GM12878 (cell line): ENCODE results near the gene ROBO4. TPM values are rescaled to one million over a fixed set of nuclear protein-coding genes. Genes with fewer than 3 reads are reported as not detected.
A peak's percentile ranks its signal among the peaks of the same experiment; 100 is the strongest.

Experiments
- ATAC-seq: fragments of 200-7000 bp; cut with Tn5 transposase; 3 replicates; pipeline ENCODE4 v1.9.1; 2020; ENCODE audit warnings: mild to moderate bottlenecking, moderate library complexity
- BruUV-seq: library from RNA; stranded (reverse); fragments of 400-500 nt; replicated peaks from 2 replicates; lab custom pipeline; 2021; lab: Mats Ljungman, UMichigan
- CTCF ChIA-PET: fragments of 300-600 bp; sonication (Branson Sonifier 250); formaldehyde crosslinking; extraction: SDS; loops from one replicate; lab custom pipeline; 2021; ENCODE audit warnings: inconsistent platforms; lab: Yijun Ruan, JAX
- POLR2A ChIA-PET: fragments of 350-600 bp; formaldehyde crosslinking; extraction: SDS; loops from one replicate; lab custom pipeline; 2021; ENCODE audit warnings: inconsistent platforms; lab: Charles Lee
- RAD21 ChIA-PET: fragments of 300-600 bp; sonication (Branson Sonifier 250); formaldehyde crosslinking; loops from one replicate; lab custom pipeline; 2023; ENCODE audit warnings: antibody characterized with exemption; ENCODE audit not compliant: unreplicated experiment; lab: Charles Lee
- SMC1A ChIA-PET: fragments of 300-600 bp; sonication (Branson Sonifier 250); formaldehyde crosslinking; loops from one replicate; lab custom pipeline; 2023; ENCODE audit not compliant: unreplicated experiment, uncharacterized antibody; lab: Charles Lee
- DNase-seq: peaks from one replicate; pipeline ENCODE4 v3.0.0-alpha.2; 2011; ENCODE audit warnings: low read depth, low spot score
- FAIRE-seq: peaks from 3 replicates; lab custom pipeline; 2011; peaks lifted over from hg19 to GRCh38; lab: Jason Lieb, UNC
- H2AFZ ChIP-seq: 2 replicates; pipeline ENCODE4 v1.6.0; 2011; ENCODE audit warnings: low read depth, low read length, control low read depth; ENCODE audit not compliant: control insufficient read depth
- H3K27ac ChIP-seq: 2 replicates; pipeline ENCODE4 v1.5.1; 2011; ENCODE audit warnings: control low read depth; ENCODE audit not compliant: control insufficient read depth, insufficient read depth
- H3K27me3 ChIP-seq, 2 experiments: replicated peaks in 1 of 2; 2 replicates each; pipeline versions ENCODE4 v1.6.0 to v1.6.1; 2011; ENCODE audit warnings: low read length in 1 of 2; ENCODE audit not compliant: control insufficient read depth in 2 of 2, insufficient read depth in 2 of 2
- H3K36me3 ChIP-seq, 2 experiments: 2 replicates each; pipeline ENCODE4 v1.5.1; 2011; ENCODE audit warnings: low read length in 1 of 2; ENCODE audit not compliant: control insufficient read depth in 2 of 2, insufficient read depth in 2 of 2
- H3K4me1 ChIP-seq: 2 replicates; pipeline ENCODE4 v1.6.1; 2011; ENCODE audit warnings: mild to moderate bottlenecking, low read length, moderate library complexity, mixed read lengths; ENCODE audit not compliant: control insufficient read depth, insufficient read depth
- H3K4me2 ChIP-seq: 2 replicates; pipeline ENCODE4 v1.6.0; 2011; ENCODE audit warnings: control low read depth; ENCODE audit not compliant: control insufficient read depth, insufficient read depth
- H3K4me3 ChIP-seq: fragments of 200-600 bp; sonication (generic); 2 replicates; pipeline ENCODE4 v1.5.1; 2016
- H3K79me2 ChIP-seq: 2 replicates; pipeline ENCODE4 v1.6.0; 2011; ENCODE audit warnings: low read length; ENCODE audit not compliant: control insufficient read depth, insufficient read depth
- H3K9ac ChIP-seq: 2 replicates; pipeline ENCODE4 v1.8.0; 2011; ENCODE audit warnings: low read length, control low read depth, mixed read lengths; ENCODE audit not compliant: control insufficient read depth, insufficient read depth
- H3K9me3 ChIP-seq: replicated peaks from 3 replicates; pipeline ENCODE4 v1.5.1; 2011; ENCODE audit warnings: mild to moderate bottlenecking, low read length; ENCODE audit not compliant: control insufficient read depth, insufficient read depth
- H4K20me1 ChIP-seq: 2 replicates; pipeline ENCODE4 v1.6.0; 2011; ENCODE audit not compliant: control insufficient read depth, insufficient read depth
- BRCA1 ChIP-seq: IDR thresholded peaks from 2 replicates; pipeline ENCODE4 v1.6.1; 2011; ENCODE audit warnings: low read depth, low read length, improper control_type of control experiment
- CTCF ChIP-seq, 3 experiments: IDR thresholded peaks in 2 of 3; conservative IDR thresholded peaks in 1 of 3; 2 replicates each; pipeline ENCODE4 v1.5.1; 2011; ENCODE audit warnings: low read depth in 3 of 3, low read length in 3 of 3, mild to moderate bottlenecking in 3 of 3, control low read depth in 2 of 3, moderate library complexity in 2 of 3, inconsistent platforms in 1 of 3, mixed read lengths in 1 of 3; ENCODE audit not compliant: control insufficient read depth in 2 of 3, insufficient read depth in 1 of 3; ENCODE audit errors: extremely low read depth in 1 of 3
- ELK1 ChIP-seq: IDR thresholded peaks from 2 replicates; pipeline ENCODE4 v1.6.1; 2012; ENCODE audit warnings: low read depth, low read length, improper control_type of control experiment
- HCFC1 ChIP-seq: fragments of 150-350 bp; IDR thresholded peaks from 2 replicates; pipeline ENCODE4 v1.6.1; 2014; ENCODE audit warnings: low read length
- KLF5 ChIP-seq: fragments of 450-650 bp; IDR thresholded peaks from 2 replicates; pipeline ENCODE4 v1.6.1; 2014; ENCODE audit warnings: mild to moderate bottlenecking; ENCODE audit not compliant: partially characterized antibody
- MEF2B ChIP-seq: fragments of 450-650 bp; IDR thresholded peaks from 2 replicates; pipeline ENCODE4 v1.6.1; 2018; ENCODE audit warnings: mild to moderate bottlenecking, moderate library complexity; ENCODE audit not compliant: partially characterized antibody, poor library complexity, severe bottlenecking
- MYC ChIP-seq: IDR thresholded peaks from 2 replicates; pipeline ENCODE4 v1.6.1; 2011; ENCODE audit warnings: mild to moderate bottlenecking, low read length, moderate library complexity, inconsistent platforms; ENCODE audit not compliant: insufficient read depth, insufficient replicate concordance, insufficient read length, severe bottlenecking
- NBN ChIP-seq: fragments of 450-650 bp; IDR thresholded peaks from 2 replicates; pipeline ENCODE4 v1.6.1; 2016
- NFYB ChIP-seq: IDR thresholded peaks from 2 replicates; pipeline ENCODE4 v1.6.1; 2011; ENCODE audit warnings: low read depth, mild to moderate bottlenecking, low read length, improper control_type of control experiment, moderate library complexity; ENCODE audit not compliant: insufficient read depth
- PML ChIP-seq: IDR thresholded peaks from 2 replicates; pipeline ENCODE4 v1.6.1; 2012; ENCODE audit warnings: low read length, inconsistent platforms
- SMAD1 ChIP-seq: fragments of 450-650 bp; IDR thresholded peaks from 2 replicates; pipeline ENCODE4 v1.6.1; 2018; ENCODE audit warnings: mild to moderate bottlenecking, low read depth; ENCODE audit not compliant: partially characterized antibody
- SMARCA5 ChIP-seq: fragments of 450-650 bp; IDR thresholded peaks from 2 replicates; pipeline ENCODE4 v1.6.1; 2017; ENCODE audit warnings: mild to moderate bottlenecking
- SMC3 ChIP-seq: IDR thresholded peaks from 2 replicates; pipeline ENCODE4 v1.6.1; 2011; ENCODE audit warnings: low read length, improper control_type of control experiment, borderline replicate concordance
- TCF3 ChIP-seq: IDR thresholded peaks from 2 replicates; pipeline ENCODE4 v1.6.1; 2012; ENCODE audit warnings: low read depth, mild to moderate bottlenecking, low read length, borderline replicate concordance; ENCODE audit not compliant: insufficient read depth
- USF2 ChIP-seq: IDR thresholded peaks from 2 replicates; pipeline ENCODE4 v1.6.1; 2011; ENCODE audit warnings: low read depth, low read length, improper control_type of control experiment, borderline replicate concordance
- YBX1 ChIP-seq: fragments of 450-650 bp; IDR thresholded peaks from 2 replicates; pipeline ENCODE4 v1.6.1; 2016; ENCODE audit warnings: antibody characterized with exemption
- ZNF687 ChIP-seq: fragments of 450-650 bp; IDR thresholded peaks from 2 replicates; pipeline ENCODE4 v1.6.1; 2017; ENCODE audit warnings: mild to moderate bottlenecking, moderate library complexity
- WGBS: methylation state at CpG from one replicate; pipeline ENCODE4 v1.1.6; 2016; ENCODE audit warnings: low lambda C conversion rate; ENCODE audit not compliant: insufficient replicate concordance, insufficient coverage; ENCODE audit errors: missing lambda C conversion rate; 5-methylcytosine and 5-hydroxymethylcytosine counted together
- in situ Hi-C: fragments of 300-500 bp; cut with MboI; formaldehyde crosslinking; loops from 9 replicates; pipeline ENCODE4 v1.14.3; 2018; ENCODE audit warnings: mixed read lengths
- intact Hi-C: fragments of 100-400 bp; cut with micrococcal nuclease; formaldehyde crosslinking; loops from one replicate; pipeline ENCODE4 v1.14.2; 2022; ENCODE audit not compliant: unreplicated experiment
- polyA plus RNA-seq, 11 experiments: library from polyadenylated mRNA; depleted of rRNA in 4 of 11; unstranded in 6 of 11; stranded (reverse) in 5 of 11; fragments of >200 nt; fragmentation: Nextera tagmentation in 4 of 11; fragmentation: Illumina TruSeq in 1 of 11; extraction: Ambion mirVana in 4 of 11; extraction: Trizol in 1 of 11; gene quantifications; 1 replicate in 1 of 11; 2 replicates in 10 of 11; pipeline versions ENCODE4 v1.2.1 to v1.2.3, GENCODE V29; 2011 to 2016; ENCODE audit warnings: inconsistent platforms in 2 of 11, missing spikeins in 2 of 11, low read depth in 1 of 11
- total RNA-seq, 4 experiments: library from RNA; depleted of rRNA in 3 of 4; stranded (reverse); fragments of >200 nt in 3 of 4; fragmentation: Illumina TruSeq in 1 of 4; extraction: Trizol in 1 of 4; gene quantifications; 2 replicates each; pipeline versions ENCODE4 v1.2.1 to v1.2.3, GENCODE V29; 2013 to 2021

Gene ROBO4
- total and polyA plus RNA-seq, 10 of the 15 experiments (the other 5 are each of a cell fraction or from before 2014, with no cell fraction given) = not detected

DNA sequence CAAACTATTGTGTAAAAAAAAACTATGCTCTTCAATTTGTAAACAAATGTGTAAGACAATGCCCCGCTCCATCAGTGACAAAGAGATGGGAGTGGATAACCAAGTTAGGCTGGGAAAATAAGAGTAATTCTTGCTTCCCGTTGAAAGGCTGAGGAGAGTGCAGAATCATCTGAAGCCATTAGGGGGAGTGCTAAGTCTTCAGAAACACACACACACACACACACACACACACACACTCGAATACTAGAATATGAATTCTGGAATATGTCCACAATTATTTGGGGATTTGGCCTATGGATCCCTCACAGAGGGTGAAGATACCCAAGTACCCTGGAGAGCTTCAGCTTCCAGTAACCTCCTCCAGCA lies 60.2 kb downstream of the ROBO4 start:
- ATAC-seq = peak; percentile 67
- Histone ChIP-seq H3K4me2 (no peak overlapping the region), H3K27ac (no peak overlapping the region), H3K9ac (no peak overlapping the region), H3K9me3 (no peaks in the 10 kb centered on the region), H2AFZ (no peak overlapping the region), H3K27me3 (peaks cover 16 to 17% of the 10 kb centered on the region in 2 experiments), H4K20me1 (no peaks in the 10 kb centered on the region), H3K4me1 (no peaks in the 10 kb centered on the region), H3K79me2 (no peaks in the 10 kb centered on the region), H3K4me3 (no peak overlapping the region), H3K36me3 (no peaks in the 10 kb centered on the region)
- FAIRE-seq = no peak
- no TSS peak for BruUV-seq
- ChIA-PET SMC1A (interaction anchor here (0.7 to 2.4 kb wide), 11 partner anchors 9 to 253 kb away, joined by 3 to 27 read pairs (median 4); no protein-coding TSS in a partner anchor), RAD21 (interaction anchor here (0.8 to 3.3 kb wide), 8 partner anchors 43 to 421 kb away, joined by 3 to 33 read pairs (median 6); no protein-coding TSS in a partner anchor), CTCF (interaction anchor here (0.6 to 7.1 kb wide), 23 partner anchors 8 to 592 kb away, joined by 3 to 102 read pairs (median 4); no protein-coding TSS in a partner anchor), POLR2A (no interaction called here)
- intact Hi-C loops = loop anchor here (1.0 to 5.0 kb wide), 5 partner anchors 37 to 420 kb away; partner anchors contain the start of gene MSANTD2
- peak; percentile 2 for DNase-seq
- in situ Hi-C loops = loop anchor here (5.0 to 25.0 kb wide), 2 partner anchors 165 to 425 kb away; partner anchors contain the start of genes OR8B4, SIAE and SPA17
- WGBS = 25% methylated on average over 3 of the region's 3 CpGs
- TF ChIP-seq NFYB (no peak), ZNF687 (no peak), YBX1 (no peak), SMAD1 (no peak), SMC3 (peak; percentile 12; the same call in 1 of the 2 replicates), MEF2B (no peak), USF2 (no peak), ELK1 (no peak), HCFC1 (no peak), TCF3 (no peak), KLF5 (no peak), PML (no peak), BRCA1 (no peak), SMARCA5 (no peak), NBN (no peak), CTCF (IDR thresholded peaks at IDR 0.05 in 2 of 3, conservative IDR thresholded peaks at IDR 0.05 in 1 of 3; ENCODE audit: control insufficient read depth in 2 of 3, extremely low read depth in 1 of 3, insufficient read depth in 1 of 3, low read depth in 3 of 3, low read length in 3 of 3) (peak; percentile 41 to 60 (median 54)), MYC (no peak)
